Heart left ventricle (tissue), 16 donors: Measurements from ENCODE around the gene LINGO1. TPM values are rescaled to one million over a fixed set of nuclear protein-coding genes. Genes with fewer than 3 reads are reported as not detected.

ENCODE experiments used
- ATAC-seq, 4 donors: fragments of 200-7000 bp; cut with Tn5 transposase; one replicate each; pipeline ENCODE4 v1.9.1; 2020 to 2022; ENCODE audit warnings: moderate library complexity in 4 of 4, mild to moderate bottlenecking in 3 of 4, moderate number of reproducible peaks in 1 of 4
- DNase-seq, 5 donors: peaks; one replicate each; pipeline ENCODE4 v3.0.0-alpha.2; 2020
- H3K27ac ChIP-seq, 12 donors: fragments of 200-600 bp; sonication (generic) in 4 of 12; one replicate each; pipeline versions ENCODE4 v1.5.0 to v1.8.0; 2016 to 2022; ENCODE audit warnings: mild to moderate bottlenecking in 2 of 12
- H3K27me3 ChIP-seq, 9 donors: fragments of 200-600 bp; sonication (generic) in 2 of 9; one replicate each; pipeline versions ENCODE4 v1.5.1 to v1.8.0; 2016 to 2022; ENCODE audit warnings: mild to moderate bottlenecking in 3 of 9
- H3K36me3 ChIP-seq, 9 donors: fragments of 200-600 bp; sonication (generic) in 2 of 9; one replicate each; pipeline versions ENCODE4 v1.5.0 to v1.8.0; 2018 to 2022; ENCODE audit warnings: mild to moderate bottlenecking in 2 of 9
- H3K4me1 ChIP-seq, 12 donors: fragments of 200-600 bp; sonication (generic) in 4 of 12; one replicate each; pipeline versions ENCODE4 v1.5.0 to v1.8.0; 2016 to 2022; ENCODE audit warnings: mild to moderate bottlenecking in 3 of 12
- H3K4me3 ChIP-seq, 12 donors: fragments of 200-600 bp; sonication (generic) in 4 of 12; one replicate each; pipeline versions ENCODE4 v1.5.0 to v1.8.0; 2017 to 2022; ENCODE audit warnings: mild to moderate bottlenecking in 9 of 12, moderate library complexity in 4 of 12
- H3K9me3 ChIP-seq, 12 donors: fragments of 200-600 bp; sonication (generic) in 4 of 12; one replicate each; pipeline versions ENCODE4 v1.5.0 to v1.8.0; 2016 to 2022; ENCODE audit warnings: mild to moderate bottlenecking in 1 of 12
- CTCF ChIP-seq, 12 donors: fragments of 200-600 bp; sonication (generic) in 4 of 12; IDR thresholded peaks; one replicate each; pipeline versions ENCODE4 v1.5.0 to v1.8.0; 2018 to 2022; ENCODE audit warnings: antibody characterized with exemption in 12 of 12, mild to moderate bottlenecking in 5 of 12
- POLR2A ChIP-seq, 2 donors: fragments of 450-650 bp; IDR thresholded peaks; one replicate each; pipeline ENCODE4 v1.6.1; 2017; ENCODE audit warnings: antibody characterized with exemption in 2 of 2, mild to moderate bottlenecking in 2 of 2, moderate library complexity in 2 of 2
- WGBS, 4 donors: extraction: QIAGEN DNeasy Blood & Tissue Kit in 2 of 4; methylation state at CpG; one replicate each; pipeline versions ENCODE4 v1.1.5 to v1.1.7; 2013 to 2018; 5-methylcytosine and 5-hydroxymethylcytosine counted together
- intact Hi-C, 10 donors: fragments of 100-400 bp; cut with DNase I; formaldehyde crosslinking; loops; one replicate each; pipeline versions ENCODE4 v1.11.1 to v1.14.2; 2022
- polyA plus RNA-seq, 2 donors: library from polyadenylated mRNA; stranded (reverse); fragments of 200-250 nt; gene quantifications; one replicate each; pipeline ENCODE4 v1.2.3, GENCODE V29; 2013
- total RNA-seq, 9 donors: library from RNA; depleted of rRNA in 2 of 9; stranded (reverse); fragments of >200 nt in 2 of 9; fragmentation: NEBNext Ultra II Directional in 3 of 9; extraction: Animal tissue kit (Norgen Biotek cat#: 25700) in 3 of 9; gene quantifications; one replicate each; pipeline versions ENCODE4 v1.1.0 to v1.2.4, GENCODE V29; 2016 to 2023
- donor health status: ischemic (EF 13 %, LVEDD 7.1; RV severe dilation, severe dysfunction).
- donor health status: healthy with polysubstance abuse.
- donor health status: DM: no; HTN: yes; CAD: no.
- donor health status: DM: no; HTN: no; CAD: no.
- donor health status: ischemic (EF 25% LVEDD 6.9; RV normal size, moderate dysfunction).
- donor health status: ischemic (EF 25% LVEDD 5.7; RV mildly dilated, moderate dysfunction).
- donor health status: healthy.
- donor health status: DM: yes; HTN: yes; CAD: no.
- donor health status: ischemic (EF 35%, LVEDD 5.7; RV mildly dilated, moderate dysfunction).
- donor health status: nonischemic (EF 11% LVEDD 7.7; RV severe dilation, severe dysfunction).
- donor health status: DM: yes; HTN: yes; CAD: no.
- donor health status: PGD.
- donor health status: ischemic (EF 29% LVEDD 5.4; RV normal size, mild dysfunction).
- donor health status: nonischemic (EF 23%, LVEDD 6.1; RV moderate dilation, normal function).

The LINGO1 gene
- total and polyA plus RNA-seq, 11 donors = 0.49 to 4.0 (median 1.7) TPM

GRCh38 chr15:77621847-77622208 is 10.9 kb downstream of the LINGO1 start:
- no peak for TF ChIP-seq POLR2A (IDR thresholded peaks at IDR 0.05)
- Histone ChIP-seq H3K9me3 (no peaks in the 10 kb centered on the region), H3K36me3 (no peaks in the 10 kb centered on the region), H3K4me1 (peaks cover 0 to 12% (median 0%) of the 10 kb centered on the region in 12 donors), H3K4me3 (no peak overlapping the region), H3K27me3 (no peaks in the 10 kb centered on the region), H3K27ac (no peak overlapping the region)
- 86 to 91% (median 89%) methylated on average over 16 of the region's 16 CpGs for WGBS, 4 donors
- ATAC-seq (no peak), DNase-seq (no peak)
- intact Hi-C loops = loop anchor here in 1 of 10 donors (10.0 kb wide), 1 partner anchor 507 kb away; no protein-coding TSS in a partner anchor

- no peak for TF ChIP-seq CTCF (IDR thresholded peaks at IDR 0.05)
- TF ChIP-seq POLR2A (IDR thresholded peaks at IDR 0.05) = no peak
- Histone ChIP-seq H3K27me3 (no peaks in the 10 kb centered on the region), H3K9me3 (no peaks in the 10 kb centered on the region), H3K27ac (no peak overlapping the region), H3K36me3 (no peaks in the 10 kb centered on the region), H3K4me3 (no peak overlapping the region), H3K4me1 (peaks cover 0 to 12% (median 0%) of the 10 kb centered on the region in 12 donors)
- WGBS, 4 donors = 93 to 98% (median 96%) methylated on average over 4 of the region's 4 CpGs
- intact Hi-C loops = loop anchor here in 1 of 10 donors (10.0 kb wide), 1 partner anchor 506 kb away; no protein-coding TSS in a partner anchor
- ATAC-seq (no peak), DNase-seq (no peak)
Observed at GRCh38 chr15:77620960-77621647, 11.6 kb downstream of the LINGO1 start.

GRCh38 chr15:77620297-77620696 is 12.4 kb downstream of the LINGO1 start:
- Histone ChIP-seq H3K4me1 (peaks cover 0 to 12% (median 0%) of the 10 kb centered on the region in 12 donors), H3K36me3 (no peaks in the 10 kb centered on the region), H3K4me3 (no peak overlapping the region), H3K9me3 (no peaks in the 10 kb centered on the region), H3K27me3 (no peaks in the 10 kb centered on the region), H3K27ac (no peak overlapping the region)
- intact Hi-C loops = loop anchor here in 1 of 10 donors (10.0 kb wide), 1 partner anchor 505 kb away; no protein-coding TSS in a partner anchor
- DNase-seq = no peak
- WGBS, 4 donors = 65 to 79% (median 73%) methylated on average over 1 to 7 of the region's 7 CpGs
- no peak for ATAC-seq
- TF ChIP-seq POLR2A (IDR thresholded peaks at IDR 0.05) = no peak
- TF ChIP-seq CTCF (IDR thresholded peaks at IDR 0.05) = no peak

DNA sequence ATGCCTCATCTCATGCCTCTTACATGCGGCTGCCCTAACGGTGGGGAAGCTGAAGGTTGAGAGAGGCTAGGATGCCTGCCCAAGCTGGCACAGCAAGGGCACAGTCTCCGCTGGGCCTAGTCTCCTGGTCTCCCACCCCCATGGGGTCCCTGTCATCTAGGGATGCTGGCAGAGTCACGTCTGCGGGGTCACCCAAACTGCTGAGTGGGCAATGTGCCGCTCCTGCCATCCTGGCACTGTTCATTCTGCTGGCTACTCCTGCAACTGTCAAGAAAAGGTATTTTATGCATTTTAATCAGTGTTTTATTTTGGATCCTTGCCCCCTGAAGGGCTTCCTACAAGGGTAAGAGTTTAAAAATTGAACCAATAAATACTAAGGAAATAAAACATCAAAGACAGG is 12.8 kb downstream of the LINGO1 start:
- DNase-seq (no peak), ATAC-seq (no peak)
- intact Hi-C loops = loop anchor here in 1 of 10 donors (10.0 kb wide), 1 partner anchor 505 kb away; no protein-coding TSS in a partner anchor
- no peak for TF ChIP-seq POLR2A (IDR thresholded peaks at IDR 0.05)
- TF ChIP-seq CTCF (IDR thresholded peaks at IDR 0.05) = no peak
- Histone ChIP-seq H3K27me3 (no peaks in the 10 kb centered on the region), H3K4me3 (no peak overlapping the region), H3K27ac (no peak overlapping the region), H3K9me3 (no peaks in the 10 kb centered on the region), H3K36me3 (no peaks in the 10 kb centered on the region), H3K4me1 (peaks cover 0 to 12% (median 0%) of the 10 kb centered on the region in 12 donors)
- WGBS, 4 donors = 73 to 93% (median 77%) methylated on average over 5 to 6 of the region's 6 CpGs
